HepG2 (cell line): ENCODE measurements around the gene EPHA4.

Source experiments
- HNRNPH1 ChIP-seq: fragments of 200-400 bp; formaldehyde crosslinking; optimal IDR thresholded peaks from 2 replicates; pipeline ENCODE3; 2017; ENCODE audit warnings: mild to moderate bottlenecking, low read depth, low read length
- PCBP2 ChIP-seq: fragments of 200-400 bp; formaldehyde crosslinking; optimal IDR thresholded peaks from 2 replicates; pipeline ENCODE3; 2018; ENCODE audit warnings: low read length, low read depth; ENCODE audit not compliant: poor library complexity, severe bottlenecking
- STAT5B ChIP-seq: sonication (generic); formaldehyde crosslinking; IDR thresholded peaks from 2 replicates; pipeline ENCODE4 v1.4.0; 2020; ENCODE audit warnings: missing genetic modification reagents
- ZBTB34 ChIP-seq: sonication (generic); formaldehyde crosslinking; IDR thresholded peaks from 2 replicates; pipeline ENCODE4 v1.8.0; 2022; ENCODE audit warnings: mild to moderate bottlenecking, missing genetic modification reagents
- ZFX ChIP-seq: sonication (generic); formaldehyde crosslinking; IDR thresholded peaks from 2 replicates; pipeline ENCODE4 v1.4.0; 2020; ENCODE audit warnings: mild to moderate bottlenecking, low read depth, missing genetic modification reagents, moderate library complexity
- ZNF468 ChIP-seq: sonication (generic); formaldehyde crosslinking; IDR thresholded peaks from 2 replicates; pipeline ENCODE4 v1.8.0; 2022; ENCODE audit warnings: mild to moderate bottlenecking, moderate library complexity, missing genetic modification reagents
- ZNF572 ChIP-seq: sonication (generic); formaldehyde crosslinking; IDR thresholded peaks from 2 replicates; pipeline ENCODE4 v1.5.1; 2020; ENCODE audit warnings: mild to moderate bottlenecking, missing genetic modification reagents
- ZNF841 ChIP-seq: sonication (generic); formaldehyde crosslinking; IDR thresholded peaks from 2 replicates; pipeline ENCODE4 v1.8.1; 2023; ENCODE audit warnings: missing genetic modification reagents, borderline replicate concordance
- TF ChIP-seq, protein P1 (sequence below): sonication (generic); formaldehyde crosslinking; IDR thresholded peaks from 2 replicates; pipeline ENCODE4 v1.5.0; 2020; ENCODE audit warnings: mild to moderate bottlenecking, missing genetic modification reagents
- TF ChIP-seq, protein P2 (sequence below): sonication (generic); formaldehyde crosslinking; IDR thresholded peaks from 2 replicates; pipeline ENCODE4 v1.5.0; 2020; ENCODE audit warnings: mild to moderate bottlenecking, missing genetic modification reagents, moderate library complexity

- TF ChIP-seq ZNF468 (no peak), STAT5B (CRISPR knock-in tag) (no peak), PCBP2 (no peak), ZBTB34 (CRISPR knock-in tag) (no peak), ZNF572 (no peak), ZNF841 (CRISPR knock-in tag) (no peak), ZFX (CRISPR knock-in tag) (no peak), HNRNPH1 (no peak)
- TF ChIP-seq, protein P1, sequence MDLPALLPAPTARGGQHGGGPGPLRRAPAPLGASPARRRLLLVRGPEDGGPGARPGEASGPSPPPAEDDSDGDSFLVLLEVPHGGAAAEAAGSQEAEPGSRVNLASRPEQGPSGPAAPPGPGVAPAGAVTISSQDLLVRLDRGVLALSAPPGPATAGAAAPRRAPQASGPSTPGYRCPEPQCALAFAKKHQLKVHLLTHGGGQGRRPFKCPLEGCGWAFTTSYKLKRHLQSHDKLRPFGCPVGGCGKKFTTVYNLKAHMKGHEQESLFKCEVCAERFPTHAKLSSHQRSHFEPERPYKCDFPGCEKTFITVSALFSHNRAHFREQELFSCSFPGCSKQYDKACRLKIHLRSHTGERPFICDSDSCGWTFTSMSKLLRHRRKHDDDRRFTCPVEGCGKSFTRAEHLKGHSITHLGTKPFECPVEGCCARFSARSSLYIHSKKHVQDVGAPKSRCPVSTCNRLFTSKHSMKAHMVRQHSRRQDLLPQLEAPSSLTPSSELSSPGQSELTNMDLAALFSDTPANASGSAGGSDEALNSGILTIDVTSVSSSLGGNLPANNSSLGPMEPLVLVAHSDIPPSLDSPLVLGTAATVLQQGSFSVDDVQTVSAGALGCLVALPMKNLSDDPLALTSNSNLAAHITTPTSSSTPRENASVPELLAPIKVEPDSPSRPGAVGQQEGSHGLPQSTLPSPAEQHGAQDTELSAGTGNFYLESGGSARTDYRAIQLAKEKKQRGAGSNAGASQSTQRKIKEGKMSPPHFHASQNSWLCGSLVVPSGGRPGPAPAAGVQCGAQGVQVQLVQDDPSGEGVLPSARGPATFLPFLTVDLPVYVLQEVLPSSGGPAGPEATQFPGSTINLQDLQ (CRISPR knock-in tag), result no peak
- TF ChIP-seq, protein P2, sequence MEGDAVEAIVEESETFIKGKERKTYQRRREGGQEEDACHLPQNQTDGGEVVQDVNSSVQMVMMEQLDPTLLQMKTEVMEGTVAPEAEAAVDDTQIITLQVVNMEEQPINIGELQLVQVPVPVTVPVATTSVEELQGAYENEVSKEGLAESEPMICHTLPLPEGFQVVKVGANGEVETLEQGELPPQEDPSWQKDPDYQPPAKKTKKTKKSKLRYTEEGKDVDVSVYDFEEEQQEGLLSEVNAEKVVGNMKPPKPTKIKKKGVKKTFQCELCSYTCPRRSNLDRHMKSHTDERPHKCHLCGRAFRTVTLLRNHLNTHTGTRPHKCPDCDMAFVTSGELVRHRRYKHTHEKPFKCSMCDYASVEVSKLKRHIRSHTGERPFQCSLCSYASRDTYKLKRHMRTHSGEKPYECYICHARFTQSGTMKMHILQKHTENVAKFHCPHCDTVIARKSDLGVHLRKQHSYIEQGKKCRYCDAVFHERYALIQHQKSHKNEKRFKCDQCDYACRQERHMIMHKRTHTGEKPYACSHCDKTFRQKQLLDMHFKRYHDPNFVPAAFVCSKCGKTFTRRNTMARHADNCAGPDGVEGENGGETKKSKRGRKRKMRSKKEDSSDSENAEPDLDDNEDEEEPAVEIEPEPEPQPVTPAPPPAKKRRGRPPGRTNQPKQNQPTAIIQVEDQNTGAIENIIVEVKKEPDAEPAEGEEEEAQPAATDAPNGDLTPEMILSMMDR (CRISPR knock-in tag), result no peak
These were observed 30.8 kb upstream of the EPHA4 start for GRCh38 chr2:221602938-221603337.
